NCI-H510A (cell line): ENCODE data around the gene CTNNBL1.
A peak's percentile ranks its signal among the peaks of the same experiment; 100 is the strongest.

Experiments used
- DNase-seq: peaks from one replicate; lab custom pipeline; 2025; lab: John Stamatoyannopoulos, UW

CTNNBL1 gene

GRCh38 chr20:37901654-37902503, 208.0 kb downstream of the CTNNBL1 start:
- peak; percentile 26 for DNase-seq

DNA sequence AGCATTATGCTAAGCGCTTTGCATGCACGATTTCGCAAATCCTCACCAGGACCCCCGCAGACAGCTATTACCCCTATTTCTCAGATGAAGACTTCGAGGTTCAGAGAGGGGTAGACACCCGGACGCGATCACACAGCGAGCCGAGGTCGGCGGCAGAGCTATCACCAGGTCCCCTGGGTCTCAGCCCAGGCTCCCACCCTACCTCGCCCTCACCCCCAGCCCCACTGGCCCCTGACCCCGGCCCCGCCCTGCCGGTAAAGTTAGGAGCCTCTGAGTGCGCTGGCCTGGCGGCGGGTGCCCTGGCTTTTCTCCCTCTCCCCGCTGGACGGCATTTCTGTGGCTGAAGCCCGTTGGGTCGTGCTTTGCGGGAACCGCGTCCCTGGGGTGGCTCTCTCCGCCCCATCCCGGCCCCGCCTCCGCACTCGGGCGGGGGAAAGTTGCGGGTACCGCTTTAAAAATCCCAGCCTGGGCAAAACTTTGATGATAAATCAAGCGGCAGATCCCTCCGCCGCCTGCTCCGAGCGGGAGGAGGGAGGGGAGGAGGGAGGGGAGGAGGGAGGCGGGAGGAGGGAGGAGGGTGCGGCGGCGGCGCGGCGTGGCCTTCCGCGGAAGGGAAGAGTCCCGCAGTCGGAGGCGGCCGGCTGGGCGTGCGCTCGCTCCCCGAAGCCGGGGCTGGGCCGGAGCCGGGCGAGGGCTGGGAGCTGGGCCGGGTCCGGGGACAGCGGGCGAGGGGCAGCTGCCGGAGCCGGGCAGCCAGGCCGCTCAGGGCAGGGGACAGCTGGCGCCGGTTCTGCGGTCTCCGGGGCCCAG, 208.9 kb downstream of the CTNNBL1 start, which contains the start of gene VSTM2L:
TSS of gene VSTM2L (plus strand) at position 624 of the 810 bp plus-strand sequence. CDS start 224 bp downstream, outside the sequence.
- DNase-seq: peak; percentile 54

GRCh38 chr20:37903317-37904007, 209.6 kb downstream of the CTNNBL1 start:
- no peak for DNase-seq

DNA sequence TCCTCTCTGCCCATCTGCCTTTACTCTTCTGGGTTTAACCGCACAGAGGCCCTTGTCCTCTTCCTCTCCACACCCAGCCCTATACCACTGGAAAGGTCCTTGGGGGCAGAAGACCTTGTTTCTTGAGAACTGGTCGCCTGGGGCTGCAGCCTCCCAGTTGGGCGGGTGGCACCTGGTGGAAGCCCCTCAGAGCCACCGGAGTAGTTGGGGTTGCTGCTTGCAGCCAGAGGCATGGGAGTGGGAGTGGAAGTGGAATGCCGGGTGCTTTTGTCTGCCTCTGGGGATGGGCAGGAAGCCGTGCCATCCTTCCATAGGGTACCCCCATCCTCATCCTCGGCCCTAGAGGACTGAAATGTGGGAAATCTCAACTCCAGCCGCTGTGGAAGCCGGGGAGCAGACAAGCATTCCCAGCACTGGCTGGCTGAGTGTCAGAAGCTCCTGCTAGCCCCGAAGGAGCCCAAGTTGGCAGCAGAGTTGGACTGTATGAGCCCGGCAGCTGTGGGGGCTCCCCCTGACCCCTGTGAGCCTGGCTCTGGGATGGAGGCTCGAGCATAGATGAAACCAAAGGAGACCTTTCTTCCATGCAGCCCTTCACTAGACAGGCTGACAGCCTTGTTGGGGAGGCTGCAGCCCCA, 210.3 kb downstream of the CTNNBL1 start:
- no peak for DNase-seq

DNA sequence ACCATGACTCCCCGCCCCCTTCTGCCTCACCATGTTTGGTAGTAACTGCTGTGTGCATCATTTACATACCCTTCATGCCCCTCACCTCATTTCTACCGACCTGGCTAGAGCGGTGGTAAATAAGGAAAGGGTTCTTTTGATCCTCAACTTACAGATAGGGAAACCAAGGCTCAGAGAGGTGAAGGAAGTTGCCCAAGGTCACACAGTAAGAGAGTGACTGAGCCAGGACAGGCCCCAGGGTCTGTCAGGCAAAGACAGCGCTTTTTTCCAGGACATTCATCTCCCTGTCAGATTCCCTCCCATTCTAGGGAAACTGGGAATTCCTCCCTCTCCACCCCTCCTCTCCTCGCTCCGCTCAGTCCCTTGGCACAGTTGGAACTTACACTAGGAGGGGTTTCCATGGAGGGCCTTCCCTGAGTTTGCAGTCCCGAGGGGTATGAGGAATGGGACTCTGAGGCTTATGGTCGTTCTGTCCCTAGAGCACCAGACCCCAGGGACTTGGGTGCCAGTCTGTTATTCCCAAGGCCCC, 211.1 kb downstream of the CTNNBL1 start:
- DNase-seq: no peak

GRCh38 chr20:37905671-37906613, 212.1 kb downstream of the CTNNBL1 start:
- DNase-seq: no peak

DNA sequence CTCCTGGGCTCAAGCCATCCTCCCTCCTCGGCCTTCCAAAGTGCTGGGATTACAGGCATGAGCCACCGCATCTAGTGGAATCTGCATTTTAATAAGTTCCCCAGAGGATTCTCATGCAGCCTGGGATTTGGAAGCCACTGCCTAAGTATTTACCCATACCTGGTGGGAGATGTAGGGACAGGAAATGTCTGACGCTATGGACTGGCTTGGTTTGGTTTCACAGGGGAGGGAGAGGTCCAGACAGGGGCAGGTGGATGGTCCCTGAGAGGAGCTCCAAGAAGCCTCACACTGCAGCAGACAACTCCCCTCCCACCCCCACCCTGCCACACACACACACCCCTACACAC, 213.5 kb downstream of the CTNNBL1 start:
- no peak for DNase-seq

DNA sequence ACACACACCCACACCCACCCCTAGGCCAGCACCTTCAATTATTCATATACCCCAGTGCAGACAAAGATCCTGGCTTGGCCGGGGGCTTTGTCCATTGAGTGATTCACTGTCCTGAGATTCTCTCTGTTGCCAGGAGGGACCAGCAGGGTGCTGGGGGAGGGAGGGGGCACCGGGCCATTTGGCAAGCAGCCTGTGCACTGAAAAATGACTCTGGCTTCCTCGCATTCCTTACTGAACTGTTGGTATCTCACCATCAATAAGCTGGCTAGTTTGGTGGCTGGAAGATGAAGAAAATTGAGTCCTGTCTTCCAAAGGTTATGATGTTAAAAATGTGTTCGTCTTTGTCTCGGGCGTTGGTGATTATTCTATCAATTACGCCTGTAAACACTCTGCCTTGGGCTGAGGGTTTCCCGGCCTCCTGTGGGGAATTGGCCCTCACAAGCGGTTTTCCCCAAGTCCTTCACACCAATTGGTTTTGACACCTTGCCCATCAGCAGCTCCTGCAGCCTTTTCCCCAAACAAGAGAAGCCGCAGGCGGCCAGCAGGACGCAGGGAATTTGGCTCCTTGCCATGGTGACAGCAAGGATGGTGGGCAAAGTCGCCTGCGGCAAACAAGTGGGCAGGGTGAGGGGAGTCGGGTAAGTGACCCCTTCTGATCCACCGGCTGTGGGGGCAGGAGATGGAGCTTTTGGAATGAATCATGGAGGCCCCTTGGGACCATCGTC, 214.0 kb downstream of the CTNNBL1 start:
- no peak for DNase-seq

DNA sequence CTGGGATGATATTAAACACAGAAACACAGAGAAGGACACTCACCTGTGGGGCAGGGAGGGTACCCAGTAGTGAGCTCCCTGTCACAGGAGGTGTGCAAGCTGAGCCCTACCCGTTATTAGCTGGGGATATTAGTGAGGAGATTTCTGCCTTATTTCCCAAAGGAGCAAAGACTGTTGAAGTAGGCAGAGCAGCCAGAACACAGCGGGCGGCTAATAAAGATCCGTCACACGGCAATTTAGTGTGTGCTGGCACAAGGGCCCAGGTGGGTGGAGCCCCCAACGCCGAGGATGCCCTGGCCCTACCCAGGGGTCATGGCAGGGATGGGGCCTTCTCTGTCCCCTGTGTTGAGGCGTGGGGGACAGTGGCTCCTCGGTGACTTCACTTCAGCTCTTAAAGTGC, 217.4 kb downstream of the CTNNBL1 start:
- DNase-seq: no peak

DNA sequence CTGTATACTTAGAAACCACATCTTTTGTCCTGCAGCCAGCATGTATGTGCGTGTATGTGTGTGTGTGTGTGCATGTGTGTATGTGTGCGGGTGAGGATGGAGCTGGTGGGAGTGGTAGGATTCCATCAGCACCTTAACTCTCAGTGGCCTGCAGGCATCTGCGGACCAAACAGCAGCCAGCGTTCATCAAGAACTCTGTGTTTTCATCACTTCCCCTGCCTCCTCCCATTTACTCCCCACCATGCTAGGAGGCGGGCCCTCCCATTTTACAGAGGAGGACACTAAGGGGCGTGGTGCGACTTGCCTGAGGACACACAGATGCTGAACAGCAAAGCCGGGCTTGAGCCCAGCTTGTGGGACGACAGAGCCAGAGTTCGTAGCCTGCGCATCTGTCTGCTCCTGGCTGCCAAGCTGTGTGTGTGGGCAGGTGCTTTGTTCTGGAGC, 218.0 kb downstream of the CTNNBL1 start:
- DNase-seq: no peak

DNA sequence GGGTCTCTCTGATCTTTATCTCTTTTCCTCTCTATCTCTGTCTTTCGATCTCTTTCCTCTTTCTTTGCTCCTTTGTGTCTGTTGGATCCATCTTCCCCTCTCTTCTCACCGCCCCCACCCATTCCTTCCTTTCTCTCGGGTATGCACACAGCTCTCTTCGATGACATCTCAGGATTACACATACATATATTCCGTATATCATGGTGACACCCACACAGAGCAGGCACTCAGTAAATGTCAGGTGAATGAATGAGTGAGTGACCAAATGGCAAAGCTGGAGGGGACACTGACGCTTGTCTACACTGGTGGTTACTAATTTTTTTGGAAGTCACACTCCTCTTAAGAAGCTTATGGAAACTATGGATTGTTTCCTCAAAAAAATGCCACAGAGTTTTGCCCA, 219.0 kb downstream of the CTNNBL1 start:
- DNase-seq: no peak

DNA sequence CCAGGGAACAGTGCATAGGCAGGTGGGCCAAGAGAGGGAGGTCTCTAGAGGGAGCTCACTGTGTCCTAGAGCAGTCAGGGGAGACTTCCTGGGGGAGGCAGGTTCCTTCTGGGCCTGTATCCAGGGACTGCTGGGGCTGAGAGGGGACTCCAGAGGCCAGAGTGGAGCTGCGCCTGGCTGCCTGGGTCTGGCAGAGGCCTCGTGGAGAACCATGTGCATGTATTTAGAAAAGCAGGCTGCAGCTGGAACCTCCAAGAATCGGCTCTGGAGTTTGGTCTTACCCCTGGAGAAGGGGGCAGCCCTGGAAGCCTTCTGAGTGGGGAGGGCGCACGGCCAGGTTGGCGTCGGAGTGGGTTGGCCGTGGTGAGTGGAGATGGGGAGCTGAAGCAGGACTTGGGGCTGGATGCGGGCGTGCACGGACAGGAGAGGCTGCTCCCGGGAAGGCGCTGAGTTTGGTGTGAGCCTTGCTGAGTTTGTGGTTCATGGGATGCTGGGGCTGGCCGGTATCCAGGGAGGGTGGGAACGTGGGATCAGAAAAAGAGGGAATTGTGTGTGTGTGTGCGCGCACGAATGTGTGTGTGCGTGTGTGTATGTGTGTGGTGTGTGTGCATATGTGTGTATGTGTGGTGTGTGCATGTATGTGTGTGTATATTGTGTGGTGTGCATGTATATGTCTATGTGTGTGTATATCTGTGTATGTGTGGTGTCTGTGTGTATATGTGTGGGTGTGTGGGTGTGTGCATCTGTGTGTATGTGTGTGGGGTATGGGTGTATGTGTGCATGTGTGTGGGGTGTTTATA, 219.9 kb downstream of the CTNNBL1 start:
- DNase-seq: no peak

- no peak for DNase-seq
These were observed 220.5 kb downstream of the CTNNBL1 start for GRCh38 chr20:37914367-37914671.

GRCh38 chr20:37914672-37915433, 221.0 kb downstream of the CTNNBL1 start:
- DNase-seq: no peak

DNA sequence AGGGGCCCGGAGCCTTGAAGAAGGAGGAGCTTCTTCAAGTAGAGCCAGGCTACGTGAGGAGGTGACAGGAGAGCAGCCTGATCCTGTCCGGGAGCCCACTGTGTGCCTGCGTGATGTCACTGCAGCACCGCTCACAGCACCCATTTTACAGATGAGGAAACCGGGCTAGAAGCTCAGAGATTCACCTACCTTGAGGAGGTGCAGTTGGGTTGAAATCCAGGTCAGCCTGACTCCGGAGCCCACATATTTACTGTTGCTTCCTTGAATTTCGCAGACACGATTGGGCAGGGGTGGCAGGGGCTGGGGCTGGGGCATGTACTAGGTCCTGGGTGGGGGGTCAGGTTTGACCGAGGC, 221.6 kb downstream of the CTNNBL1 start:
- no peak for DNase-seq

- DNase-seq: no peak
These were observed 222.2 kb downstream of the CTNNBL1 start for GRCh38 chr20:37915800-37916570.

GRCh38 chr20:37917461-37917860, 223.6 kb downstream of the CTNNBL1 start:
- no peak for DNase-seq

GRCh38 chr20:37918035-37918434, 224.2 kb downstream of the CTNNBL1 start:
- DNase-seq: no peak
